Measurements from ENCODE around the gene SEM1. TPM values are rescaled to one million over a fixed set of nuclear protein-coding genes. Genes with fewer than 3 reads are reported as not detected.

SEM1 gene
- total RNA-seq, 1 donor from 2014 or later, result 73.5 TPM

DNA sequence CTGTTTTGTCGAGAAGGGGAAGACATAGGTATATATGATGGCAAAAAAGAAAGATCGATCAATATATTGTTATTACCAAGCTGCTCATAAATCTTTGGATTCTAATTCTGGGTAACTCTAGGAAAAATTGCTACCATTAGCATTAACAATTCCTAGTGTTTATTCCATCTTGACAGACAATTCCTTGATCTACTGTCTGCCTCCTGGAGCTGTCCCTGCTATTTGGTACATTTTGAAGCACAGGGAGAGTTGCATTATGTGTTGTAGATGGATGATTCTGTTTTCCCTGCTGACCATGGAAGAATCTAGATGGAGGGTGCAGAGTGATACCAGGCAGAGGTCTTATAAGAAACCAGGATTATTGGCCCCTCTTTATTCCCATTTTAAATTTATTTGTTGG, 29.1 kb upstream of the SEM1 start:
- TF ChIP-seq, protein P1, sequence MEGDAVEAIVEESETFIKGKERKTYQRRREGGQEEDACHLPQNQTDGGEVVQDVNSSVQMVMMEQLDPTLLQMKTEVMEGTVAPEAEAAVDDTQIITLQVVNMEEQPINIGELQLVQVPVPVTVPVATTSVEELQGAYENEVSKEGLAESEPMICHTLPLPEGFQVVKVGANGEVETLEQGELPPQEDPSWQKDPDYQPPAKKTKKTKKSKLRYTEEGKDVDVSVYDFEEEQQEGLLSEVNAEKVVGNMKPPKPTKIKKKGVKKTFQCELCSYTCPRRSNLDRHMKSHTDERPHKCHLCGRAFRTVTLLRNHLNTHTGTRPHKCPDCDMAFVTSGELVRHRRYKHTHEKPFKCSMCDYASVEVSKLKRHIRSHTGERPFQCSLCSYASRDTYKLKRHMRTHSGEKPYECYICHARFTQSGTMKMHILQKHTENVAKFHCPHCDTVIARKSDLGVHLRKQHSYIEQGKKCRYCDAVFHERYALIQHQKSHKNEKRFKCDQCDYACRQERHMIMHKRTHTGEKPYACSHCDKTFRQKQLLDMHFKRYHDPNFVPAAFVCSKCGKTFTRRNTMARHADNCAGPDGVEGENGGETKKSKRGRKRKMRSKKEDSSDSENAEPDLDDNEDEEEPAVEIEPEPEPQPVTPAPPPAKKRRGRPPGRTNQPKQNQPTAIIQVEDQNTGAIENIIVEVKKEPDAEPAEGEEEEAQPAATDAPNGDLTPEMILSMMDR (IDR thresholded peaks at IDR 0.05; ENCODE audit: unreplicated experiment), result no peak
- DNase-seq (ENCODE audit: low spot score in 2 of 2, unreplicated experiment in 2 of 2), result no peak
- Mint-ChIP-seq H3K27ac (no peak overlapping the region), H3K36me3 (no peaks in the 10 kb centered on the region), H3K9me3 (no peaks in the 10 kb centered on the region), H3K4me1 (peaks cover 30% of the 10 kb centered on the region), H3K27me3 (ENCODE audit: low read depth) (peaks cover 9% of the 10 kb centered on the region), H3K4me3 (no peak overlapping the region)

DNA sequence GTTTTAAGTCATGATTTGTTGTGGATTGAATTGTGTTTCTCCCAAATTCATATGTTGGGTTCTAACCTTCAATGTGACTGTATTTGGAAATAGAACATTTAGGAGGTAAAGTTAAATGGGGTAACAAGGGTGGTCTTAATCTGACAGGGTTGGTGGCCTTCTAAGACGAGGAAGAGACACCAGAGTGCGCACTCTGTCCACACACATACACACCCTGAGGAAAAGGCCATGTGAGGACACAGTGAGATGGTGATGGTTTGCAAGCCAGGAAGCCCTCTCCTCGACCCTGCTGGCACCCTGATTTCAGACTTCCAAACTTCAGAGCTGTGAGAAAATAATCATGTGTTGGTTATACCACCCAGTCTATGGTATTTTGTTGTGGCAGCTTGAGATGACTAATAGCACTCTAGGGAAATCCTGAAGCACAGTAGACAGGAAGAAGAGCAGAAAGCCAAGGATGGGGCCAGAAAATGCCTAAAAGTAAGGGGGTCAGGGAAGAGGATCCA, 28.0 kb upstream of the SEM1 start:
- H3K36me3 Mint-ChIP-seq, result no peaks in the 10 kb centered on the region
- peaks cover 9% of the 10 kb centered on the region for H3K27me3 Mint-ChIP-seq (ENCODE audit: low read depth)
- no peak for DNase-seq (ENCODE audit: low spot score in 2 of 2, unreplicated experiment in 2 of 2)
- no peak overlapping the region for H3K27ac Mint-ChIP-seq
- no peaks in the 10 kb centered on the region for H3K9me3 Mint-ChIP-seq
- no peak overlapping the region for H3K4me3 Mint-ChIP-seq
- peaks cover 34% of the 10 kb centered on the region for H3K4me1 Mint-ChIP-seq
- TF ChIP-seq, protein P1 (IDR thresholded peaks at IDR 0.05; ENCODE audit: unreplicated experiment), result no peak

GRCh38 chr7:96734343-96734742, 24.7 kb upstream of the SEM1 start:
- no peak overlapping the region for H3K4me3 Mint-ChIP-seq
- no peaks in the 10 kb centered on the region for H3K36me3 Mint-ChIP-seq
- peaks cover 31% of the 10 kb centered on the region for H3K4me1 Mint-ChIP-seq
- peak overlapping the region; percentile 38 for H3K27ac Mint-ChIP-seq
- DNase-seq (ENCODE audit: low spot score in 2 of 2, unreplicated experiment in 2 of 2), result no peak
- H3K9me3 Mint-ChIP-seq, result no peaks in the 10 kb centered on the region
- no peaks in the 10 kb centered on the region for H3K27me3 Mint-ChIP-seq (ENCODE audit: low read depth)
- TF ChIP-seq, protein P1 (IDR thresholded peaks at IDR 0.05; ENCODE audit: unreplicated experiment), result no peak

- H3K4me1 Mint-ChIP-seq, result peaks cover 52% of the 10 kb centered on the region
- no peaks in the 10 kb centered on the region for H3K27me3 Mint-ChIP-seq (ENCODE audit: low read depth)
- no peaks in the 10 kb centered on the region for H3K9me3 Mint-ChIP-seq
- DNase-seq (ENCODE audit: low spot score in 2 of 2, unreplicated experiment in 2 of 2), result no peak
- TF ChIP-seq, protein P1 (IDR thresholded peaks at IDR 0.05; ENCODE audit: unreplicated experiment), result no peak
- peak overlapping the region; percentile 15 for H3K4me3 Mint-ChIP-seq
- no peaks in the 10 kb centered on the region for H3K36me3 Mint-ChIP-seq
- H3K27ac Mint-ChIP-seq, result peak overlapping the region; percentile 92
Observed at GRCh38 chr7:96729820-96730219, 20.2 kb upstream of the SEM1 start.

- no peak overlapping the region for H3K4me3 Mint-ChIP-seq
- no peaks in the 10 kb centered on the region for H3K36me3 Mint-ChIP-seq
- no peaks in the 10 kb centered on the region for H3K9me3 Mint-ChIP-seq
- no peak for DNase-seq (ENCODE audit: low spot score in 2 of 2, unreplicated experiment in 2 of 2)
- peak overlapping the region; percentile 87 for H3K27ac Mint-ChIP-seq
- no peaks in the 10 kb centered on the region for H3K27me3 Mint-ChIP-seq (ENCODE audit: low read depth)
- H3K4me1 Mint-ChIP-seq, result peaks cover 43% of the 10 kb centered on the region
- TF ChIP-seq, protein P1 (IDR thresholded peaks at IDR 0.05; ENCODE audit: unreplicated experiment), result no peak
Observed at GRCh38 chr7:96728139-96728538, 18.5 kb upstream of the SEM1 start.
